ENCODE data around the gene THSD7A. TPM values are rescaled to one million over a fixed set of nuclear protein-coding genes. Genes with fewer than 3 reads are reported as not detected.

THSD7A gene
- total and polyA plus RNA-seq, 2 of the 4 experiments (the other 2 are of a cell fraction) = 0.02 to 0.18 TPM

DNA sequence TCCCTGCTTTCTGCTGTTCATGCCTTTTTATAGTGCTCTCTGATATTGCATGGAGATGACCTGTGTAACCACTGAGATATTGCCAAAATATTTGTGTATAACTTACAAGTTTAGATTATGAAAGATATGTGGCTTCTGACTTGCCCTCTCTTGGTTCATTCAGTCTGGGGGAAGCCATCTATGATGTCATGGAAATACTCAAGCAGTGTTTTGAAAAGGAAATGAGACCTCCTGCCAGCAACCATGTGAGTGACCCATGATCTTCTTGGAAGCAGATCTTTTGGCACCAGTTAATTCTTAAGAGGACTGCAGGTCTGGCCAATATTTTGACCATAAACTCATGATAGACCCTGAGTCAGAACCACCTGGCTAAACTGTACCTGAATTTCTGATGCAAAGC lies 183.0 kb downstream of the THSD7A start:
- POLR2A ChIA-PET (ENCODE audit: unreplicated experiment) = no interaction called here
- CTCF ChIA-PET = no interaction called here

More for the DNA sequence above, 183.0 kb downstream of the THSD7A start:
- dilution Hi-C loops (cut with HindIII; ENCODE audit: low sequenced_read_pairs, unreplicated experiment) = no loop called here
- no peak overlapping the region for H3K9ac ChIP-seq (ENCODE audit: low read depth, low read length)
- no peak overlapping the region for H3K18ac ChIP-seq (ENCODE audit: low read depth, low read length)
- H4K8ac ChIP-seq (ENCODE audit: low read depth in 2 of 2, low read length in 2 of 2) = no peak overlapping the region
- H4K20me1 ChIP-seq (ENCODE audit: insufficient read depth, low read length) = no peaks in the 10 kb centered on the region
- no peak overlapping the region for H4K91ac ChIP-seq (ENCODE audit: insufficient read depth, low read depth, low read length)
- ATAC-seq (ENCODE audit: low read depth) (no peak), DNase-seq (no peak)
- H2BK120ac ChIP-seq (ENCODE audit: low read depth, low read length) = no peak overlapping the region
- no peak overlapping the region for H2AK9ac ChIP-seq (replicated peaks; ENCODE audit: low read depth, low read length, poor library complexity)
- no peak overlapping the region for H2BK15ac ChIP-seq (ENCODE audit: low read depth, low read length)
- no peak overlapping the region for H3K23ac ChIP-seq (ENCODE audit: low read depth, low read length)
- TF ChIP-seq MXI1 (IDR thresholded peaks at IDR 0.05; ENCODE audit: borderline replicate concordance, low read depth, low read length) (no peak), FOS (IDR thresholded peaks at IDR 0.05; ENCODE audit: low read depth, low read length) (no peak), BHLHE40 (IDR thresholded peaks at IDR 0.05; ENCODE audit: low read depth, low read length) (no peak), SMC3 (IDR thresholded peaks at IDR 0.05; ENCODE audit: low read depth, low read length) (no peak), MAFK (IDR thresholded peaks at IDR 0.05; ENCODE audit: low read depth, low read length) (no peak), POLR2A (IDR thresholded peaks at IDR 0.05; ENCODE audit: low read depth, low read length) (no peak), ELK1 (IDR thresholded peaks at IDR 0.05; ENCODE audit: borderline replicate concordance, low read depth, low read length) (no peak), USF2 (IDR thresholded peaks at IDR 0.05; ENCODE audit: low read depth, low read length) (no peak), RFX5 (IDR thresholded peaks at IDR 0.05; ENCODE audit: low read depth, low read length) (no peak), RCOR1 (IDR thresholded peaks at IDR 0.05; ENCODE audit: insufficient replicate concordance, low read length) (no peak), RAD21 (IDR thresholded peaks at IDR 0.05; ENCODE audit: low read length) (no peak), MAZ (IDR thresholded peaks at IDR 0.05; ENCODE audit: borderline replicate concordance, low read depth, low read length) (no peak)
- TF ChIP-seq, protein P1, sequence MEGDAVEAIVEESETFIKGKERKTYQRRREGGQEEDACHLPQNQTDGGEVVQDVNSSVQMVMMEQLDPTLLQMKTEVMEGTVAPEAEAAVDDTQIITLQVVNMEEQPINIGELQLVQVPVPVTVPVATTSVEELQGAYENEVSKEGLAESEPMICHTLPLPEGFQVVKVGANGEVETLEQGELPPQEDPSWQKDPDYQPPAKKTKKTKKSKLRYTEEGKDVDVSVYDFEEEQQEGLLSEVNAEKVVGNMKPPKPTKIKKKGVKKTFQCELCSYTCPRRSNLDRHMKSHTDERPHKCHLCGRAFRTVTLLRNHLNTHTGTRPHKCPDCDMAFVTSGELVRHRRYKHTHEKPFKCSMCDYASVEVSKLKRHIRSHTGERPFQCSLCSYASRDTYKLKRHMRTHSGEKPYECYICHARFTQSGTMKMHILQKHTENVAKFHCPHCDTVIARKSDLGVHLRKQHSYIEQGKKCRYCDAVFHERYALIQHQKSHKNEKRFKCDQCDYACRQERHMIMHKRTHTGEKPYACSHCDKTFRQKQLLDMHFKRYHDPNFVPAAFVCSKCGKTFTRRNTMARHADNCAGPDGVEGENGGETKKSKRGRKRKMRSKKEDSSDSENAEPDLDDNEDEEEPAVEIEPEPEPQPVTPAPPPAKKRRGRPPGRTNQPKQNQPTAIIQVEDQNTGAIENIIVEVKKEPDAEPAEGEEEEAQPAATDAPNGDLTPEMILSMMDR (conservative IDR thresholded peaks at IDR 0.05; ENCODE audit: low read depth, low read length) = no peak
- H3K4me1 ChIP-seq (ENCODE audit: control insufficient read depth, insufficient read depth, low read length) = no peaks in the 10 kb centered on the region
- H4K5ac ChIP-seq (ENCODE audit: low read depth, low read length) = no peak overlapping the region
- no peak overlapping the region for H3K4me3 ChIP-seq (ENCODE audit: insufficient read depth, low read depth, low read length)
- no peak overlapping the region for H3K14ac ChIP-seq (replicated peaks; ENCODE audit: low read depth, low read length)
- H2BK5ac ChIP-seq (ENCODE audit: low read depth, low read length, poor library complexity, severe bottlenecking) = no peak overlapping the region
- intact Hi-C loops (cut with micrococcal nuclease) = no loop called here
- no TSS peak for BruUV-seq (replicated peaks)
- no peak overlapping the region for H3K27ac ChIP-seq (ENCODE audit: insufficient read depth, low read length)
- H2AK5ac ChIP-seq (ENCODE audit: low read depth, low read length) = no peak overlapping the region
- H3K27me3 ChIP-seq (ENCODE audit: control insufficient read depth, insufficient read depth, low read length) = no peaks in the 10 kb centered on the region
- no peaks in the 10 kb centered on the region for H3K79me1 ChIP-seq (ENCODE audit: low read depth in 1 of 2, low read length in 2 of 2)
- H3K4me2 ChIP-seq (ENCODE audit: low read depth, low read length) = no peak overlapping the region
- H3K36me3 ChIP-seq (ENCODE audit: control insufficient read depth, insufficient read depth, low read length) = no peaks in the 10 kb centered on the region
- H2BK20ac ChIP-seq (ENCODE audit: low read depth, low read length) = no peak overlapping the region
- H2AFZ ChIP-seq (replicated peaks; ENCODE audit: low read length, poor library complexity) = no peak overlapping the region
- no peak overlapping the region for H3K56ac ChIP-seq (ENCODE audit: extremely low read depth, insufficient read depth, low read length)
- H3K9me3 ChIP-seq (ENCODE audit: control insufficient read depth, insufficient read depth, low read length) = no peaks in the 10 kb centered on the region
- H3K9me1 ChIP-seq (ENCODE audit: insufficient read depth, low read length) = no peaks in the 10 kb centered on the region
- in situ Hi-C loops (cut with MboI; ENCODE audit: low sequenced_read_pairs) = no loop called here
- H3K4ac ChIP-seq (ENCODE audit: low read depth, low read length) = no peak overlapping the region

Measured in IMR-90 (cell line).